SH-SY5Y (cell line): ENCODE data around the gene PPRC1.

Experiments used
- GATA2 ChIP-seq: IDR thresholded peaks from 2 replicates; pipeline ENCODE4 v1.6.1; 2011; ENCODE audit warnings: mild to moderate bottlenecking, low read depth, low read length
- GATA3 ChIP-seq: IDR thresholded peaks from 2 replicates; pipeline ENCODE4 v1.6.1; 2011; ENCODE audit warnings: low read depth, mild to moderate bottlenecking, low read length, moderate library complexity

DNA sequence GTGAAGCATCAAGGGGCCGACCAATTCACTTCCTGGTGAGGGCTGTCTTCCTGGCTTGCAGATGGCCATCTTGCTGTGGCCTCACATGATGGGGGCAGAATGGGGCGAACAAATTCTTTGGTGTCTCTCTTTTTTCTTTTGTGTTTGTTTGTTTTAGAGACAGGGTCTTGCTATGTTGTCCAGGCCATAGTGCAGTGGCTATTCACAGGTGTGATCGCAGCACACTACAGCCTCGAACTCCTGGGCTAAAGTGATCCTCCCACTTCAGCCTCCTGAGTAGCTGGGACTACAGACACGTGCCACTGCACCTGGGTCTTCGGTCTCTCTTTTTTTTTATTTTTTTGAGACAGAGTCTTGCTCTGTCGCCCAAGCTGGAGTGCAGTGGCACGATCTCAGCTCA lies 39.4 kb downstream of the PPRC1 start:
- TF ChIP-seq GATA2 (no peak), GATA3 (no peak)
